ENCODE data around the gene FAM241A.
A peak's percentile ranks its signal among the peaks of the same experiment; 100 is the strongest.

FAM241A gene

GRCh38 chr4:112127048-112127637 is 18.1 kb upstream of the FAM241A start:
- ATAC-seq = peak; percentile 74
- TF ChIP-seq ESRRG (CRISPR knock-in tag; IDR thresholded peaks at IDR 0.05) (no peak), ZC3H10 (CRISPR knock-in tag; IDR thresholded peaks at IDR 0.05) (no peak), CREB5 (CRISPR knock-in tag; IDR thresholded peaks at IDR 0.05; ENCODE audit: low read depth) (no peak), GLIS3 (CRISPR knock-in tag; IDR thresholded peaks at IDR 0.05) (no peak), ARNTL (CRISPR knock-in tag; IDR thresholded peaks at IDR 0.05; ENCODE audit: borderline replicate concordance, low read depth) (no peak), CSDC2 (CRISPR knock-in tag; IDR thresholded peaks at IDR 0.05) (no peak), BACH2 (CRISPR knock-in tag; IDR thresholded peaks at IDR 0.05; ENCODE audit: borderline replicate concordance) (no peak), ZNF8 (CRISPR knock-in tag; IDR thresholded peaks at IDR 0.05) (no peak), TSHZ2 (CRISPR knock-in tag; IDR thresholded peaks at IDR 0.05) (no peak), OSR1 (CRISPR knock-in tag; IDR thresholded peaks at IDR 0.05) (no peak)

- no peak for TF ChIP-seq TCF4 (CRISPR knock-in tag; IDR thresholded peaks at IDR 0.05; ENCODE audit: borderline replicate concordance)
- no peak for TF ChIP-seq POU6F1 (CRISPR knock-in tag; IDR thresholded peaks at IDR 0.05; ENCODE audit: borderline replicate concordance, low read depth)
- TF ChIP-seq ZC3H10 (CRISPR knock-in tag; IDR thresholded peaks at IDR 0.05) = no peak
- TF ChIP-seq SNAI2 (CRISPR knock-in tag; IDR thresholded peaks at IDR 0.05) = no peak
- no peak for TF ChIP-seq RARB (CRISPR knock-in tag; IDR thresholded peaks at IDR 0.05)
- ATAC-seq = peak; percentile 64; the same call in 2 of the 3 replicates
Measured at GRCh38 chr4:112127803-112128202, 17.5 kb upstream of the FAM241A start.

GRCh38 chr4:112128452-112128851 is 16.8 kb upstream of the FAM241A start:
- ATAC-seq = no peak
- no peak for TF ChIP-seq GLIS3 (CRISPR knock-in tag; IDR thresholded peaks at IDR 0.05)
- TF ChIP-seq ISL1 (CRISPR knock-in tag; IDR thresholded peaks at IDR 0.05) = no peak
- no peak for TF ChIP-seq TOX (CRISPR knock-in tag; IDR thresholded peaks at IDR 0.05; ENCODE audit: borderline replicate concordance)
- no peak for TF ChIP-seq OSR1 (CRISPR knock-in tag; IDR thresholded peaks at IDR 0.05)
- TF ChIP-seq CSDC2 (CRISPR knock-in tag; IDR thresholded peaks at IDR 0.05) = no peak
- TF ChIP-seq CREB5 (CRISPR knock-in tag; IDR thresholded peaks at IDR 0.05; ENCODE audit: low read depth) = no peak
- no peak for TF ChIP-seq ZC3H10 (CRISPR knock-in tag; IDR thresholded peaks at IDR 0.05)
- no peak for TF ChIP-seq CSRNP3 (CRISPR knock-in tag; IDR thresholded peaks at IDR 0.05)
- no peak for TF ChIP-seq RARB (CRISPR knock-in tag; IDR thresholded peaks at IDR 0.05)

GRCh38 chr4:112130906-112131305 is 14.3 kb upstream of the FAM241A start:
- TF ChIP-seq OSR1 (CRISPR knock-in tag; IDR thresholded peaks at IDR 0.05) = no peak
- no peak for TF ChIP-seq CREB5 (CRISPR knock-in tag; IDR thresholded peaks at IDR 0.05; ENCODE audit: low read depth)
- no peak for TF ChIP-seq PATZ1 (CRISPR knock-in tag; IDR thresholded peaks at IDR 0.05; ENCODE audit: borderline replicate concordance)
- no peak for TF ChIP-seq ZNF70 (CRISPR knock-in tag; IDR thresholded peaks at IDR 0.05)
- ATAC-seq = peak; percentile 58; the same call in 2 of the 3 replicates

Data from SK-N-SH treated with all-trans-retinoic acid at 6 μM for 48 hours (cell line).